Endothelial cell of umbilical vein (primary cell): ENCODE data around the gene CAMK2G.

Experiments
- CTCF ChIP-seq, 2 donors: IDR thresholded peaks; 1 replicate in 1 of 2; 2 replicates in 1 of 2; pipeline ENCODE4 v1.5.1; 2011; ENCODE audit warnings: low read length in 2 of 2, mild to moderate bottlenecking in 2 of 2, moderate library complexity in 2 of 2, control low read depth in 1 of 2, inconsistent platforms in 1 of 2, low read depth in 1 of 2; ENCODE audit not compliant: insufficient read depth in 1 of 2; ENCODE audit errors: extremely low read depth in 1 of 2
- EZH2 ChIP-seq: IDR thresholded peaks from 2 replicates; pipeline ENCODE4 v1.6.1; 2012; ENCODE audit warnings: borderline replicate concordance, low read depth, mild to moderate bottlenecking, moderate library complexity, low read length, inconsistent platforms; ENCODE audit not compliant: severe bottlenecking
- FOS ChIP-seq: IDR thresholded peaks from 2 replicates; pipeline ENCODE4 v1.6.1; 2011; ENCODE audit warnings: mild to moderate bottlenecking, low read length, moderate library complexity, borderline replicate concordance; ENCODE audit not compliant: insufficient read depth
- JUN ChIP-seq: IDR thresholded peaks from 2 replicates; pipeline ENCODE4 v1.6.1; 2011; ENCODE audit warnings: borderline replicate concordance, low read depth; ENCODE audit not compliant: insufficient read length, insufficient read depth
- POLR2A ChIP-seq: IDR thresholded peaks from 2 replicates; pipeline ENCODE4 v1.6.1; 2012; ENCODE audit warnings: low read depth, mild to moderate bottlenecking, control low read depth, low read length
- POLR2AphosphoS5 ChIP-seq: IDR thresholded peaks from 2 replicates; pipeline ENCODE4 v1.6.1; 2012; ENCODE audit warnings: low read depth, mild to moderate bottlenecking, control low read depth, low read length, moderate library complexity; ENCODE audit not compliant: insufficient read depth
- TF ChIP-seq, protein P1 (sequence below): IDR thresholded peaks from 2 replicates; pipeline ENCODE4 v1.6.1; 2011; ENCODE audit not compliant: insufficient read depth, insufficient read length

- no peak for TF ChIP-seq JUN
- no peak for TF ChIP-seq POLR2A
- TF ChIP-seq CTCF (IDR thresholded peaks at IDR 0.05; ENCODE audit: extremely low read depth in 1 of 2, insufficient read depth in 1 of 2, low read depth in 1 of 2, low read length in 2 of 2) = no peak
- no peak for TF ChIP-seq POLR2AphosphoS5
- no peak for TF ChIP-seq EZH2
- no peak for TF ChIP-seq FOS
- TF ChIP-seq, protein P1, sequence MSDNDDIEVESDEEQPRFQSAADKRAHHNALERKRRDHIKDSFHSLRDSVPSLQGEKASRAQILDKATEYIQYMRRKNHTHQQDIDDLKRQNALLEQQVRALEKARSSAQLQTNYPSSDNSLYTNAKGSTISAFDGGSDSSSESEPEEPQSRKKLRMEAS = no peak
Observed at GRCh38 chr10:73922864-73923133, 48.4 kb upstream of the CAMK2G start.
